ENCODE measurements around the gene IL1B.

Gene IL1B

GRCh38 chr2:112831946-112832840 is 4.4 kb downstream of the IL1B start:
- Histone ChIP-seq H3K79me2 (ENCODE audit: insufficient read depth, low read depth) (no peaks in the 10 kb centered on the region), H2AFZ (ENCODE audit: low read depth) (no peak overlapping the region), H3K4me2 (no peak overlapping the region), H3K36me3 (ENCODE audit: insufficient read depth) (no peaks in the 10 kb centered on the region), H3K27ac (no peak overlapping the region), H3K9ac (no peak overlapping the region), H3K27me3 (ENCODE audit: insufficient read depth, low read depth) (no peaks in the 10 kb centered on the region), H4K20me1 (ENCODE audit: insufficient read depth) (no peaks in the 10 kb centered on the region), H3K4me3 (IDR thresholded peaks at IDR 0.05; ENCODE audit: insufficient read depth, low read depth, low read length) (no peak overlapping the region), H3K4me1 (ENCODE audit: low read depth, poor library complexity, severe bottlenecking) (no peaks in the 10 kb centered on the region)
- TF ChIP-seq, protein P1, sequence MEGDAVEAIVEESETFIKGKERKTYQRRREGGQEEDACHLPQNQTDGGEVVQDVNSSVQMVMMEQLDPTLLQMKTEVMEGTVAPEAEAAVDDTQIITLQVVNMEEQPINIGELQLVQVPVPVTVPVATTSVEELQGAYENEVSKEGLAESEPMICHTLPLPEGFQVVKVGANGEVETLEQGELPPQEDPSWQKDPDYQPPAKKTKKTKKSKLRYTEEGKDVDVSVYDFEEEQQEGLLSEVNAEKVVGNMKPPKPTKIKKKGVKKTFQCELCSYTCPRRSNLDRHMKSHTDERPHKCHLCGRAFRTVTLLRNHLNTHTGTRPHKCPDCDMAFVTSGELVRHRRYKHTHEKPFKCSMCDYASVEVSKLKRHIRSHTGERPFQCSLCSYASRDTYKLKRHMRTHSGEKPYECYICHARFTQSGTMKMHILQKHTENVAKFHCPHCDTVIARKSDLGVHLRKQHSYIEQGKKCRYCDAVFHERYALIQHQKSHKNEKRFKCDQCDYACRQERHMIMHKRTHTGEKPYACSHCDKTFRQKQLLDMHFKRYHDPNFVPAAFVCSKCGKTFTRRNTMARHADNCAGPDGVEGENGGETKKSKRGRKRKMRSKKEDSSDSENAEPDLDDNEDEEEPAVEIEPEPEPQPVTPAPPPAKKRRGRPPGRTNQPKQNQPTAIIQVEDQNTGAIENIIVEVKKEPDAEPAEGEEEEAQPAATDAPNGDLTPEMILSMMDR (conservative IDR thresholded peaks at IDR 0.05; ENCODE audit: low read depth, low read length), result no peak

- Histone ChIP-seq H3K4me3 (IDR thresholded peaks at IDR 0.05; ENCODE audit: insufficient read depth, low read depth, low read length) (no peak overlapping the region), H3K27me3 (ENCODE audit: insufficient read depth, low read depth) (no peaks in the 10 kb centered on the region), H3K9ac (no peak overlapping the region), H4K20me1 (ENCODE audit: insufficient read depth) (no peaks in the 10 kb centered on the region), H3K4me2 (no peak overlapping the region), H3K79me2 (ENCODE audit: insufficient read depth, low read depth) (no peaks in the 10 kb centered on the region), H2AFZ (ENCODE audit: low read depth) (no peak overlapping the region), H3K4me1 (ENCODE audit: low read depth, poor library complexity, severe bottlenecking) (no peaks in the 10 kb centered on the region), H3K36me3 (ENCODE audit: insufficient read depth) (no peaks in the 10 kb centered on the region), H3K27ac (no peak overlapping the region)
- TF ChIP-seq, protein P1 (conservative IDR thresholded peaks at IDR 0.05; ENCODE audit: low read depth, low read length), result no peak
Observed at GRCh38 chr2:112831513-112831845, 5.1 kb downstream of the IL1B start.

DNA sequence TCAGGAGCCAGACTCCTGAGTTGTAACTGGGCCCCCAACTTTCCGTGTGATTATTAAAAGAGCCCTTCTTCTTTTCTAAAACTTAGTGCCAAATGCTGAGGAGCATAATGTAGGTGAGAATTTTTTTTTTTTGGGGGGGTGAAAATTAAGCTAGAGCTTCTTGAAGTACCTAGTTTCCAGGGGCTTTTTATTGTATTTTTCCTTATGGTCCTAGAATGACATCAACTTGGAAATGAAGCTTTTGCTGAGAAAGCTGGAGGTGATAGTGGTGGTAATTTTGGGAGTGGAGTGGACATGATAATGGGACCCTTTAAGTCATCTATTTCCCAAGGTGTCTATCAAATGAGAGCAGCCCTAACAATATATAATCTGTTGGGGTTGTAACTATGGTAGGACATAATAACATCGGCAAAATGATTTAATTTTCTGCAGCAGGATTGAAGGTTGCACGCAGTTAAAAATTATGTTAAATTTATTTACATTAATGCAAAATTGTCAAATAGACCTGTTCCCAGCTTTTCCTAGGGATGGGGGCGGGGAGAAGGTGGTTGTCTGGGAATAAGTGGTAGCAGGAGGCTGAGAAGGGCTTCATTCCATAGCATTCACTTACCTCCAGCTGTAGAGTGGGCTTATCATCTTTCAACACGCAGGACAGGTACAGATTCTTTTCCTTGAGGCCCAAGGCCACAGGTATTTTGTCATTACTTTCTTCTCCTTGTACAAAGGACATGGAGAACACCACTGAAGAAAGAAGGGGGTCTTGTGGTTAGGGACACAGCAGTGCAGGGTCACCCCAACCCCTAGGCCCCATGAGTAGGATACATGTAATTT is 5.7 kb downstream of the IL1B start:
- H3K4me3 ChIP-seq (IDR thresholded peaks at IDR 0.05; ENCODE audit: insufficient read depth, low read depth, low read length), result no peak overlapping the region

DNA sequence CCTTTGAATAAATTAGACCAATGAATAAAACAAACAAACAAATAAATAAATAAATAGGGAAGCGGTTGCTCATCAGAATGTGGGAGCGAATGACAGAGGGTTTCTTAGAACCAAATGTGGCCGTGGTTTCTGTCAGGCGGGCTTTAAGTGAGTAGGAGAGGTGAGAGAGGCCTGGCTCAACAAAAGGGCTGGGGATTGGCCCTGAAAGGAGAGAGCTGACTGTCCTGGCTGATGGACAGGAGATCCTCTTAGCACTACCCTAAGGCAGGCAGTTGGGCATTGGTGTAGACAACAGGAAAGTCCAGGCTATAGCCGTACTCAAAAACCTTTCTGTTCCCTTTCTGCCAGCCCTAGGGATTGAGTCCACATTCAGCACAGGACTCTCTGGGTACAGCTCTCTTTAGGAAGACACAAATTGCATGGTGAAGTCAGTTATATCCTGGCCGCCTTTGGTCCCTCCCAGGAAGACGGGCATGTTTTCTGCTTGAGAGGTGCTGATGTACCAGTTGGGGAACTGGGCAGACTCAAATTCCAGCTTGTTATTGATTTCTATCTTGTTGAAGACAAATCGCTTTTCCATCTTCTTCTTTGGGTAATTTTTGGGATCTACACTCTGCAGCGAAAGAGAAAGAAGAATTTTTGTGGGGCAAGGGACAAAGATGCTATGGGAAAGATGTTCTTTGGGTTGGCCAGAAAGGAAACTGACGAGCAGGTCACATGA is 6.5 kb downstream of the IL1B start:
- no peaks in the 10 kb centered on the region for H3K27me3 ChIP-seq (ENCODE audit: insufficient read depth, low read depth)
- H3K27ac ChIP-seq, result no peak overlapping the region
- no peaks in the 10 kb centered on the region for H3K4me1 ChIP-seq (ENCODE audit: low read depth, poor library complexity, severe bottlenecking)
- no peaks in the 10 kb centered on the region for H3K79me2 ChIP-seq (ENCODE audit: insufficient read depth, low read depth)
- H3K36me3 ChIP-seq (ENCODE audit: insufficient read depth), result no peaks in the 10 kb centered on the region
- no peak overlapping the region for H3K4me2 ChIP-seq
- no peak overlapping the region for H2AFZ ChIP-seq (ENCODE audit: low read depth)
- H3K4me3 ChIP-seq (IDR thresholded peaks at IDR 0.05; ENCODE audit: insufficient read depth, low read depth, low read length), result no peak overlapping the region
- TF ChIP-seq, protein P1 (conservative IDR thresholded peaks at IDR 0.05; ENCODE audit: low read depth, low read length), result no peak
- no peak overlapping the region for H3K9ac ChIP-seq
- no peaks in the 10 kb centered on the region for H4K20me1 ChIP-seq (ENCODE audit: insufficient read depth)

More for the DNA sequence above, 5.7 kb downstream of the IL1B start:
- no peak overlapping the region for H3K4me2 ChIP-seq
- H3K36me3 ChIP-seq (ENCODE audit: insufficient read depth), result no peaks in the 10 kb centered on the region
- no peak overlapping the region for H3K27ac ChIP-seq
- H3K79me2 ChIP-seq (ENCODE audit: insufficient read depth, low read depth), result no peaks in the 10 kb centered on the region
- H4K20me1 ChIP-seq (ENCODE audit: insufficient read depth), result no peaks in the 10 kb centered on the region
- no peaks in the 10 kb centered on the region for H3K4me1 ChIP-seq (ENCODE audit: low read depth, poor library complexity, severe bottlenecking)
- H3K27me3 ChIP-seq (ENCODE audit: insufficient read depth, low read depth), result no peaks in the 10 kb centered on the region
- no peak overlapping the region for H3K9ac ChIP-seq
- TF ChIP-seq, protein P1 (conservative IDR thresholded peaks at IDR 0.05; ENCODE audit: low read depth, low read length), result no peak
- H2AFZ ChIP-seq (ENCODE audit: low read depth), result no peak overlapping the region
